Glomerular endothelial cell (primary cell): ENCODE data around the gene ROPN1B. TPM values are rescaled to one million over a fixed set of nuclear protein-coding genes. Genes with fewer than 3 reads are reported as not detected.
"Not testable (repeated sequence)": the region's sequence is repeated elsewhere in the genome, so short reads cannot be mapped to it uniquely, and the experiment has no call there.

Experiments
- DNase-seq: peaks from one replicate; pipeline ENCODE4 v3.0.0-alpha.2; 2011; ENCODE audit warnings: low read depth, low spot score; ENCODE audit errors: extremely low read depth
- total RNA-seq: library from RNA; depleted of rRNA; stranded (reverse); fragments of >200 nt; gene quantifications from 2 replicates; pipeline ENCODE4 v1.2.3, GENCODE V29; 2015

ROPN1B gene
- total RNA-seq, 1 donor from 2014 or later, result not detected

GRCh38 chr3:125957674-125958510 is 11.1 kb upstream of the ROPN1B start:
- no peak for DNase-seq

- no peak for DNase-seq
Measured at GRCh38 chr3:125958511-125959316, 10.3 kb upstream of the ROPN1B start.

- DNase-seq, result no peak
Measured at GRCh38 chr3:125959317-125960065, 9.5 kb upstream of the ROPN1B start.

GRCh38 chr3:125960066-125960424 is 8.9 kb upstream of the ROPN1B start:
- DNase-seq, result no peak

- DNase-seq, result no peak
Measured at GRCh38 chr3:125960456-125961288, 8.3 kb upstream of the ROPN1B start.

- no peak for DNase-seq
Measured at GRCh38 chr3:125961289-125961589, 7.7 kb upstream of the ROPN1B start.

GRCh38 chr3:125963834-125964233 is 5.1 kb upstream of the ROPN1B start:
- DNase-seq, result not testable (repeated sequence)

- no peak for DNase-seq
Measured at GRCh38 chr3:125965505-125965904, 3.5 kb upstream of the ROPN1B start.

- DNase-seq, result no peak
Measured at GRCh38 chr3:125967156-125967555, 1.8 kb upstream of the ROPN1B start.

GRCh38 chr3:125968121-125968520 is 857 bp upstream of the ROPN1B start:
- DNase-seq, result not testable (repeated sequence)

GRCh38 chr3:125971997-125972944 is 3.3 kb downstream of the ROPN1B start:
- not testable (repeated sequence) for DNase-seq

GRCh38 chr3:125975245-125976002 is 6.4 kb downstream of the ROPN1B start:
- not testable (repeated sequence) for DNase-seq

- not testable (repeated sequence) for DNase-seq
Measured at GRCh38 chr3:125976003-125976390, 7.0 kb downstream of the ROPN1B start.

GRCh38 chr3:125977104-125977503 is 8.1 kb downstream of the ROPN1B start:
- DNase-seq, result not testable (repeated sequence)

GRCh38 chr3:125984951-125985350 is 16.0 kb downstream of the ROPN1B start:
- not testable (repeated sequence) for DNase-seq

- DNase-seq, result peak; percentile 20
Measured at GRCh38 chr3:125990253-125990970, 21.4 kb downstream of the ROPN1B start.

- DNase-seq, result not testable (repeated sequence)
Measured at GRCh38 chr3:125996751-125997150, 27.8 kb downstream of the ROPN1B start.

GRCh38 chr3:126002189-126002588 is 33.2 kb downstream of the ROPN1B start:
- no peak for DNase-seq
